ENCODE results near the gene FAM193A. TPM values are rescaled to one million over a fixed set of nuclear protein-coding genes. Genes with fewer than 3 reads are reported as not detected.
"Not testable (repeated sequence)": the region's sequence is repeated elsewhere in the genome, so short reads cannot be mapped to it uniquely, and the experiment has no call there.

The FAM193A gene
- total RNA-seq, 4 donors from 2014 or later = 16.7 to 18.9 (median 18.0) TPM

- no peak for ATAC-seq
- TF ChIP-seq, protein P1, sequence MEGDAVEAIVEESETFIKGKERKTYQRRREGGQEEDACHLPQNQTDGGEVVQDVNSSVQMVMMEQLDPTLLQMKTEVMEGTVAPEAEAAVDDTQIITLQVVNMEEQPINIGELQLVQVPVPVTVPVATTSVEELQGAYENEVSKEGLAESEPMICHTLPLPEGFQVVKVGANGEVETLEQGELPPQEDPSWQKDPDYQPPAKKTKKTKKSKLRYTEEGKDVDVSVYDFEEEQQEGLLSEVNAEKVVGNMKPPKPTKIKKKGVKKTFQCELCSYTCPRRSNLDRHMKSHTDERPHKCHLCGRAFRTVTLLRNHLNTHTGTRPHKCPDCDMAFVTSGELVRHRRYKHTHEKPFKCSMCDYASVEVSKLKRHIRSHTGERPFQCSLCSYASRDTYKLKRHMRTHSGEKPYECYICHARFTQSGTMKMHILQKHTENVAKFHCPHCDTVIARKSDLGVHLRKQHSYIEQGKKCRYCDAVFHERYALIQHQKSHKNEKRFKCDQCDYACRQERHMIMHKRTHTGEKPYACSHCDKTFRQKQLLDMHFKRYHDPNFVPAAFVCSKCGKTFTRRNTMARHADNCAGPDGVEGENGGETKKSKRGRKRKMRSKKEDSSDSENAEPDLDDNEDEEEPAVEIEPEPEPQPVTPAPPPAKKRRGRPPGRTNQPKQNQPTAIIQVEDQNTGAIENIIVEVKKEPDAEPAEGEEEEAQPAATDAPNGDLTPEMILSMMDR (IDR thresholded peaks at IDR 0.05 in 4 of 5, conservative IDR thresholded peaks at IDR 0.05 in 1 of 5) = no peak
- TF ChIP-seq POLR2A (IDR thresholded peaks at IDR 0.05) = no peak
- Histone ChIP-seq H3K9me3 (no peaks in the 10 kb centered on the region), H3K27me3 (no peaks in the 10 kb centered on the region), H3K27ac (no peak overlapping the region), H3K36me3 (peaks cover 0 to 35% of the 10 kb centered on the region in 2 donors), H3K4me3 (no peak overlapping the region), H3K4me1 (peaks cover 14% of the 10 kb centered on the region in 2 donors)
- no peak for DNase-seq
- intact Hi-C loops (cut with DNase I; ENCODE audit: low total_unique reads) (no loop called here), in situ Hi-C loops (cut with MboI; ENCODE audit: low sequenced_read_pairs in 4 of 4) (no loop called here)
Observed at GRCh38 chr4:2636331-2636730, 99.9 kb downstream of the FAM193A start.

GRCh38 chr4:2636994-2637393, 100.5 kb downstream of the FAM193A start:
- H3K27ac ChIP-seq; intact Hi-C loops (cut with DNase I; ENCODE audit: low total_unique reads); DNase-seq; in situ Hi-C loops (cut with MboI; ENCODE audit: low sequenced_read_pairs in 4 of 4); ATAC-seq; H3K27me3 ChIP-seq; H3K4me3 ChIP-seq; H3K9me3 ChIP-seq: not testable (repeated sequence)
- Histone ChIP-seq H3K4me1 (peaks cover 14% of the 10 kb centered on the region in 2 donors), H3K36me3 (peaks cover 0 to 34% of the 10 kb centered on the region in 2 donors)

DNA sequence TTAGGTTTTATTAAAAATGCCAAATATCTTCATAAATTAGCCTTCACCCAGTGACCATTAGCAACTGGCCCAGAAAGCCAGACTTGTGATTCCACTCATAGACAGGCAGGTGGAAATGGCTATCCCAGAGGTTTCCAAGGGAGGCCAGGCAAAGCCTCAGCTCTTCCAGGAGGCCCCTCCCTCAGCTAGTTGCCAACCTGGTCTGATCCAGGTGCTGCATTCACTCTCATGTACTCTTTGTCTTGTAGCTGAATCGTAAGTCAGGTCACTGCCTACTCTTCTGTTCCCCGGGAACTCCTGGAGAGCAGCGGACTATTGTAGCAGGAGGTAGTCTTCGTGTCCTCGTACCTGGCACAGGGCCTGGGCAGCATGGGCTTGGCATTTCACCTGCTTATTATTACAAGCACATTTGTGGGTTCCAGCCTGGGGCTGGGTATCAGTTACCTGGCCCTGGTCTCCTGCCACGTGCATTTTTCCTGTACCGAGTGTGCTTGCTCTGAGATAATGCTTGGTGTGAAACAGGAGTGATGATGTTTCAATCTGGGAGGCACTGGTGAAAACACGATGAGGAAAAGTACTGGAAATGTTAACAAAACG, 101.6 kb downstream of the FAM193A start:
- Histone ChIP-seq H3K27ac (peak overlapping the region; percentile 33 to 74 (median 55)), H3K27me3 (no peaks in the 10 kb centered on the region), H3K4me1 (peaks cover 14% of the 10 kb centered on the region in 2 donors), H3K4me3 (no peak overlapping the region), H3K36me3 (peaks cover 0 to 28% of the 10 kb centered on the region in 2 donors), H3K9me3 (no peaks in the 10 kb centered on the region)
- ATAC-seq = peak; percentile 77 to 85
- intact Hi-C loops (cut with DNase I; ENCODE audit: low total_unique reads) (no loop called here), in situ Hi-C loops (cut with MboI; ENCODE audit: low sequenced_read_pairs in 4 of 4) (no loop called here)
- TF ChIP-seq, protein P1 (IDR thresholded peaks at IDR 0.05 in 4 of 5, conservative IDR thresholded peaks at IDR 0.05 in 1 of 5) = no peak
- no peak for TF ChIP-seq POLR2A (IDR thresholded peaks at IDR 0.05)
- peak; percentile 70 to 78 for DNase-seq

DNA sequence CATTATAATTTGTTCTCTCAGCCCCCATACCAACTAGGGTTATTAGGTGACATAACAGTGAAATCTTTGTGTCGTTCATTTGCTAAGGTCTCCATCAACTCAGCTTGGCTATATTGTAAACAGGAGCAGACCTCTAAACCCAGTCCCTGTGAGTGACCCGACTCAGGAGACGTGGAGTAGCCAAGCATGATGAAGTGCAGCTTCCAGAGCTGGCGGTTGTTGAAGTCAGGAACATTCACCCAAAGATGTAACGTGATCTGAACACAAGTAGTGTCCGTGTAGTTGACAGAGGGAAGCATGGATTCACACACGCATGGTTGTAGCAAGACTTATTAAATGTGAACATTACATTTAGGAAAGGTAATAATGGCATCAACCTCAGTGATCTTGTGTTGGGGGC, 102.3 kb downstream of the FAM193A start:
- H3K36me3 ChIP-seq = peaks cover 0 to 30% of the 10 kb centered on the region in 2 donors

DNA sequence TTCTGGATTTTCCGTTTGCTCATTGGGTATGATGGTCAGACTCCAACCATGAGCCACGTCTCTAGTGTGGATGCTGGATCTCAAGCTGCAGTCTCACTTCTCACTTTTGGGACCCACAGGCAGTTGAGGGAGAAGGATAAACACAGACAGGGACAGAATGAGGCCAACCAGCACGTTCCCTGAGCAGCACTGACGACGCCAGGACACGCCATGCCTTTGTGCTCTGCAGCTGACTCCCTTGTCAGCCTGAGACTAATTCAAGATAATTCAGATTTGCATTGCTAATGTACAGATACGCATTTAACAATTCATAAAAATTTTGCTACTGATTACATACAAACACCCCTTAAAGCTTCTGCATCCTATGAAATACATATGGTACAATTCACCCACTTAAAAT, 106.5 kb downstream of the FAM193A start:
- no peaks in the 10 kb centered on the region for H3K27me3 ChIP-seq
- DNase-seq = no peak
- no peak overlapping the region for H3K4me3 ChIP-seq
- peaks cover 0 to 50% of the 10 kb centered on the region in 2 donors for H3K36me3 ChIP-seq
- in situ Hi-C loops (cut with MboI; ENCODE audit: low sequenced_read_pairs in 4 of 4) (no loop called here), intact Hi-C loops (cut with DNase I; ENCODE audit: low total_unique reads) (no loop called here)
- no peaks in the 10 kb centered on the region for H3K9me3 ChIP-seq
- ATAC-seq = no peak
- TF ChIP-seq, protein P1 (IDR thresholded peaks at IDR 0.05 in 4 of 5, conservative IDR thresholded peaks at IDR 0.05 in 1 of 5) = no peak
- TF ChIP-seq POLR2A (IDR thresholded peaks at IDR 0.05) = no peak
- no peak overlapping the region for H3K27ac ChIP-seq
- peaks cover 8 to 12% of the 10 kb centered on the region in 2 donors for H3K4me1 ChIP-seq

More for the DNA sequence above, 102.3 kb downstream of the FAM193A start:
- in situ Hi-C loops (cut with MboI; ENCODE audit: low sequenced_read_pairs in 4 of 4) = no loop called here
- Histone ChIP-seq H3K27ac (peak overlapping the region; percentile 33 to 74 (median 55)), H3K9me3 (no peaks in the 10 kb centered on the region), H3K4me3 (no peak overlapping the region), H3K4me1 (peaks cover 14% of the 10 kb centered on the region in 2 donors), H3K27me3 (no peaks in the 10 kb centered on the region)
- intact Hi-C loops (cut with DNase I; ENCODE audit: low total_unique reads) = no loop called here
- ATAC-seq = peak; percentile 59 to 77
- TF ChIP-seq POLR2A (IDR thresholded peaks at IDR 0.05) = no peak
- TF ChIP-seq, protein P1 (IDR thresholded peaks at IDR 0.05 in 4 of 5, conservative IDR thresholded peaks at IDR 0.05 in 1 of 5) = no peak
- peak; percentile 13 to 26 for DNase-seq

All from gastrocnemius medialis (tissue), 4 donors.